Skeletal muscle satellite cell (primary cell): Measurements from ENCODE around the gene CNOT6.

Experiments
- H3K27me3 ChIP-seq: 2 replicates; pipeline ENCODE4 v1.7.0; 2013; ENCODE audit warnings: low read length; ENCODE audit not compliant: control insufficient read depth, insufficient read depth
- H3K36me3 ChIP-seq: 2 replicates; pipeline ENCODE4 v1.7.0; 2013; ENCODE audit warnings: mild to moderate bottlenecking, control low read depth, low read length; ENCODE audit not compliant: insufficient read depth
- H3K4me1 ChIP-seq: 2 replicates; pipeline ENCODE4 v1.7.0; 2013; ENCODE audit warnings: low read length; ENCODE audit not compliant: control insufficient read depth, insufficient read depth
- H3K4me2 ChIP-seq: 2 replicates; pipeline ENCODE4 v1.7.0; 2013; ENCODE audit warnings: mild to moderate bottlenecking, low read length
- H3K4me3 ChIP-seq: 2 replicates; pipeline ENCODE4 v1.7.0; 2013; ENCODE audit warnings: low read length
- H3K9ac ChIP-seq: 2 replicates; pipeline ENCODE4 v1.7.0; 2013; ENCODE audit warnings: mild to moderate bottlenecking, low read depth, low read length, moderate library complexity
- H3K9me3 ChIP-seq: replicated peaks from 2 replicates; pipeline ENCODE4 v1.7.0; 2013; ENCODE audit warnings: mild to moderate bottlenecking, control low read depth, low read length

The CNOT6 gene

DNA sequence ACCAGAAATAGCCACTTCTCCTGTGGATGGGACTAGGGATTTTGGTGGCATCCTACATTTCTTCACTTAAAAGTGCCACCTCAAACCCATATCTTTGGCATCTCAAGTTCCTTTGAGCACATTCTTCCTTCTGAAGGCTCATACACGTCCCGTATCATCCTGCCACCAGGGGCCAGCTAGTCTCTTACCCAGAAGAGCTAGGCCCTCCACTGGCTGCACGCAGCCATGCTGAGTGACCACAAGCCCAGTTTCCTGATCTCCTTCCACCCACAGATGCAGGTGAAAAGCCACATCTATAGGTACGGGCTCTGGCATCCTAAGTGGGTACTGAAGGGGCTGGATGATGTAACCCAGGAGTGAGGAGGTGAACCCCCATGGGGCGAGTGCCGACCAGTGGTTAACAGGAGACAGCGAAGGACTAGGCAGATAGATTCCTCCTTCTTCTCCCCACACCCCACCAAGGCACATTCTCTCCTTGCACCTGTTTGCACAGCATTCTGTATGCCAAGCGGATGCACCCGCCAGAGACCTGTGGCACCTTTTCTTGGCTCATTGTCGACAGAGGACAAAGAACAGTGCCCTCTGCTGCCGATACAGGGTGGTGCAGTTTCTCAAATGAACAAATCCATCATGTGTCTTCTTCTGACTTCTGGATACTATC lies 111.5 kb downstream of the CNOT6 start:
- no peaks in the 10 kb centered on the region for H3K36me3 ChIP-seq

DNA sequence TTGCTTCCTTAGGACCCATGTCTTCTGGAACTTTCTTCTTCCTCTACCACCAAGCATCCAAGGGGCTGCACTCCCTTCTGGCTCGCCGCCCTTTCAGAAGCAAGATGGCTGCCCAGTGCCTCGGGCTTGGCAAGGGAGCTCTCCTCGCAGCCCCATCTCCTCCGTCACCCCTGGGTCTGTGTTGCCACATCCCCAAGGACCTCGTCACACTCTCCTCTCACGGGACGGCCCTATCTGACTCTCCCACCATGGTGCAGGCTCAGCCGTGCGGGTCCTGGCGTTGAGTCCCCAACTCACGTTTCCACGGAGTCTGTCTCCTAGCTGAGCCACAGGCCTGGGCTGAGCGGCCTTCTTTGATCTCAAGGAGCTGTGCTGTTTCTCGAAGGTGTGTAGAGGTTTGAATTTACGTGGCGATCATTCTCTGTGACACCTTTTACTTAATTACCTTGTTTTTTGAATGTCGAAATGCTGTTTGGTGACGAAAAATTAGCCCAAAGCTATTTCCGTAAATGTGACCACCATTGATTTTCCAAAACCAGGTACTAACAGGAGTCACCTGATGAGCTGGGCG lies 112.1 kb downstream of the CNOT6 start:
- peaks cover 17% of the 10 kb centered on the region for H3K27me3 ChIP-seq
- H3K9me3 ChIP-seq: no peaks in the 10 kb centered on the region
- no peak overlapping the region for H3K9ac ChIP-seq
- no peaks in the 10 kb centered on the region for H3K4me1 ChIP-seq
- H3K4me3 ChIP-seq: no peak overlapping the region
- H3K4me2 ChIP-seq: no peak overlapping the region
- no peaks in the 10 kb centered on the region for H3K36me3 ChIP-seq

More for the DNA sequence above, 111.5 kb downstream of the CNOT6 start:
- no peak overlapping the region for H3K4me3 ChIP-seq
- H3K9ac ChIP-seq: no peak overlapping the region
- no peaks in the 10 kb centered on the region for H3K4me1 ChIP-seq
- no peak overlapping the region for H3K4me2 ChIP-seq
- no peaks in the 10 kb centered on the region for H3K9me3 ChIP-seq
- peaks cover 17% of the 10 kb centered on the region for H3K27me3 ChIP-seq

DNA sequence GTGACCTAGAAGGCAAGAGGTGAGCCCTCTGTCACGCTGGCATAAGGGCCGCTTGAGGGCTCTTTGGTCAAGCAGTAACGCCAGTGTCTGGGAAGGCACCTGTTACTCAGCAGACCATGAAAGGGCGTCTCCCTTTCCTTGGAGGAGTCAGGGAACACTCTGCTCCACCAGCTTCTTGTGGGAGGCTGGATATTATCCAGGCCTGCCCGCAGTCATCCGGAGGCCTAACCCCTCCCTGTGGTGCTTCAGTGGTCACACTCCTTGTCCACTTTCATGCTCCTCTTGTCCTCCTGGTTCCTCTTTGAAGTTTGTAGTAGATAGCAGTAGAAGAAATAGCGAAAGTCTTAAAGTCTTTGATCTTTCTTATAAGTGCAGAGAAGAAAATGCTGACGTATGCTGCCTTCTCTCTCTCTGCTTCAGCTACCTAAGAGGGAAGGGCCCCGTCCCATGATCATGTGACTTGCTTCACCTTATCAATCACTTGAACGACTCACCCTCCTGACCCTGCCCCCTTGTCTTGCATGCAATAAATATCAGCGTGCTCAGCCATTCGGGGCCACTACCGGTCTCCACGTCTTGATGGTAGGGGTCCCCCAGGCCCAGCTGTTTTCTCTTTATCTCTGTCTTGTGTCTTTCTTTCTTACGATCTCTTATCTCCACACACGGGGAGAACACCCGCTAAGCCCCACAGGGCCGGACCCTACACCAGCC lies 113.8 kb downstream of the CNOT6 start:
- H3K36me3 ChIP-seq: no peaks in the 10 kb centered on the region
- H3K4me1 ChIP-seq: no peaks in the 10 kb centered on the region
- no peak overlapping the region for H3K9ac ChIP-seq
- peaks cover 5% of the 10 kb centered on the region for H3K27me3 ChIP-seq
- H3K9me3 ChIP-seq: no peaks in the 10 kb centered on the region
- H3K4me2 ChIP-seq: no peak overlapping the region
- H3K4me3 ChIP-seq: no peak overlapping the region

DNA sequence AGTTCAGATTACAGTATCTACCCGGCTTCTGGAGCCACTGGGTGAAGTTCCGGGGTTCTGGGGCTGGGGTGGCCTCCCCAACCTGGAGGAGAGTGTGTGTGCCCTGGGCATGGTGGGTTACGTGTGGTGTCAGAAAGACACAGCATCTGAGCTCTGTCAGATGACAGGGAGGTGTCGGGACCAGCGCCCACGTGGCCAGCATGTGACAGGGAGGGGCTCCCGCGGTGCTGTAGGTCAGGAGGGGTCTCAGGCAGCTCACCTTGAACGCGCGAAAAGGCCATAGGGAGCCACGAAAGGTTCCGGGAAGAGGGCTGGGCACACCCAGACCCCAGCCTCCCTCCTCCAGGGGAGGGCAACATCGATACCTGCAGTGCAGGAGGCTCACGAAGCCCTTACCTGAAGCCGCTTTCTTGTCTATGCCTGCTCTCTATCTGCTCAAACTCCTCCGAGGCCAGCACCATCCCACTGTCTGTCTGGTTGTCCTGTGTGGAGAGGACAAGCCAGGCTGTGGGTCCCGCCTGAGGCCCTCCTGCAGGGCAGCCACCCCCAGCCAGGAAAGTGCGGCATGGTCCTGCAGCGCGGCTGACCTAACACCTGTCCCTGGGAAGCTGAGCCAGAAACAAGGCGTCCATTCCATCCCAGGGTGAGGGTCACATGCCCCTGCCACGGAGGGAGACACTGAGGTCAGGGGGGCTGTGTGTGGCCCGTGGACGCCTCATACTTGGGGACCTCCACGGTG lies 114.6 kb downstream of the CNOT6 start:
- Histone ChIP-seq H3K9me3 (no peaks in the 10 kb centered on the region), H3K4me1 (no peaks in the 10 kb centered on the region), H3K27me3 (peaks cover 5% of the 10 kb centered on the region), H3K4me3 (no peak overlapping the region), H3K4me2 (no peak overlapping the region), H3K9ac (no peak overlapping the region), H3K36me3 (no peaks in the 10 kb centered on the region)

DNA sequence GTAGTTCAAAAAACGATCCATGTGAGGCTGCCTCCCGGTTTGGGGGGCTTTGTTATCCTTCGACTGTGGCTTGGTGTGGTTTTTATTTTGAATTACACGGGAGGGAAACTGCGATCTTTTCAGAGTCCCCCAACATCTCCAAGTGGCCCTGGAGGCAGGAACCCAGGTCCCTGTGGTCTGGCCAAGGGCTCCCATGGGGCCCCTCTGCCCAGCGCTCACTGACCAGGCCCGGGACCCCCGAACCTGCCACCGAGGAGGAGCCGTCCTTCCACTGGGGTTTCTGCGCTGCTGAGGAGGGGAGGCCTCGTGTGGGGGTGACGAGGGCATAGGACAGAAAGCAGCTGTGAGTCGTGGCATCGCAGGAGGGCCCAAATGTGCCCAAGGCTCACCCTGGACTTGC lies 115.2 kb downstream of the CNOT6 start:
- peaks cover under 1% of the 10 kb centered on the region for H3K27me3 ChIP-seq
- H3K36me3 ChIP-seq: no peaks in the 10 kb centered on the region
- no peak overlapping the region for H3K4me2 ChIP-seq
- no peak overlapping the region for H3K4me3 ChIP-seq
- H3K4me1 ChIP-seq: no peaks in the 10 kb centered on the region
- no peak overlapping the region for H3K9ac ChIP-seq
- no peaks in the 10 kb centered on the region for H3K9me3 ChIP-seq

DNA sequence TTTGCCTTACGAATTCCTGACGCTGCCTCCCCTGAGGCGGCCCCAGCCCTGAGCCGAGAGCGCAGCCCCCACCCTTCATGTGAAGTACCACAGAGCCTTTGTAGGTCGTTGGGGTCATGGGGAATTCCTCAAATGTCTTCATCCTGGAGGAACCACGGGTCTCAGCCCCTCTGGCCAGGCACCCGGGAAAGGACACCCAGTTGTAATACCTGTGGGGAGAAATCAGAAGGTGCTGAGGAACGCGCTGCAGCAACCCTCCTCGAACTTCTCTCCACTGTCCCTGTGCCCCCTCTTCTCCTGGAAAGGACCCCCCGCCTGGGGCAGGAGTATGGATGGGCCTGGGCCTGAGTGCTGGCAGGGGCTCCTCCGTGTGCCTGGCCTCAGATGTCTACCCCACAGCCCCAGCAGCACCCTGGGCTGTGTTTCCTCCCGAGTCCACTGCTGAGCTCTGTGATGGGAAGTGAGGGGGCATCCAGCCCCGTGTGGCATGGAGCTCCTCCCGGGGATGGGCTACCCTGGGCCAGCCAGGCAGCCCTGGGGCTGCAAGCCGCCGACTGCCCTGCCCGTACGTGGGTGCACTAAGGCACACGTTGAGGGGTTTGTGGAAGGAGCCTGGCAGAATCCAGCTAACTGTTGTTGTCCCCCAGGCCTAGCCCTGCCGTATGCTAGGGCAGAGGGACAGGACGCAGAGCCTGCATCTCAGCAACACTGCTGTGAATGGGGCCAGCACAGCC lies 115.8 kb downstream of the CNOT6 start:
- H3K4me2 ChIP-seq: no peak overlapping the region
- no peaks in the 10 kb centered on the region for H3K4me1 ChIP-seq
- no peak overlapping the region for H3K4me3 ChIP-seq
- no peaks in the 10 kb centered on the region for H3K27me3 ChIP-seq
- H3K36me3 ChIP-seq: no peaks in the 10 kb centered on the region
- no peak overlapping the region for H3K9ac ChIP-seq
- no peaks in the 10 kb centered on the region for H3K9me3 ChIP-seq

DNA sequence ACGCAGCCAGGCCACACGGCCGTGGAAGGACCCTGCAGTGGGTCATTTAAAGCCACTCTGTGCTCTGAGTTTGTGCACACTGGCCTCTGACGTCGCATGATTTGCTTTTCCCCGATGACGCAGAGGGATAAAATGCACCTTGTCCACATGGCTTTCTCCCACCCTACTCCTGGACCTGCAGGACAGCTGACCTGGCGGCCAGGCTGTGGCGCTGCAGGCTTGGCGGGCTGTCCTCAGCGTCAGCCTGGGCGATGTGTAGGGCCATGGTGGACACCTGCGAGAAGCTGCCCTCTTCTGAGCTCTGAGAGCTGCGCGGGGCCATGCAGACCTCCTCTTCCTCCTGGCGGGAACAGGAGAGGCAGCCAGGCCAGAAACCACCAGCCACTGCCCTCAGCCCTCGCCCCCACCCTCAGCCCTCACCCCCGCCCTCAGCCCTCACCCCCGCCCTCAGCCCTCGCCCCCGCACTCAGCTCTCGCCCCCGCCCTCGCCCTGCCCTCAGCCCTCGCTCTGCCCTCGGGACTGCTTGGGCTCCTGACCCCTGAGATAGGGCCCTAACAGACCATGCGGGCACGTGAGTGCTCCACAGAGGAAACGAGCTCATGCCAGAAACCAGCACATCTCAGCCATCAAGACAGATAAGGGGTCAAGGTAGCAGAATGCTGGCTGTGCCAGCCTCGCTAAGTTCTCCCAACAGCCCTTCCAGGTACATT lies 117.1 kb downstream of the CNOT6 start:
- H3K4me1 ChIP-seq: no peaks in the 10 kb centered on the region
- H3K27me3 ChIP-seq: no peaks in the 10 kb centered on the region
- H3K4me2 ChIP-seq: no peak overlapping the region
- H3K9me3 ChIP-seq: no peaks in the 10 kb centered on the region
- H3K36me3 ChIP-seq: no peaks in the 10 kb centered on the region
- H3K4me3 ChIP-seq: no peak overlapping the region
- H3K9ac ChIP-seq: no peak overlapping the region

DNA sequence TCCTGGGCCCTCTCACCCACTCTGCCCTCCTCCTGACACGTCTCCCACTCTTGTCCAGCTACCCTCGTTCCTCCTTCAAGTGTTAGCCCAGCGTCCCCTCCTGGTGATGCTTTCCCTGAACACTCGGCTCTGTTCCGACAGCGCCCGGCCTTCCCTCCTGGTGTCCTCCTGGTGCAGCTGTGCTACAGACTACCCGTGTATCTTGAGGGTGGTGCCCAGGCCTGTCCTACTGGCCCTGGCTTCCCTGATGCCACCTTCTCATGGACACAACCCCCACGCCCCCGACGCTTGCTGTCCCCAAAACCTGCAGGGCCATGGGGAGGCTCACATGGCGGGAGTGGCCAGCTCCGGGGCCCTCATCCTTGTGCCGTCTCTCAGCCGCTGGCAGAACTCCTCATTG lies 118.5 kb downstream of the CNOT6 start:
- no peaks in the 10 kb centered on the region for H3K36me3 ChIP-seq
- peaks cover 4% of the 10 kb centered on the region for H3K27me3 ChIP-seq
- H3K9me3 ChIP-seq: no peaks in the 10 kb centered on the region
- H3K4me1 ChIP-seq: no peaks in the 10 kb centered on the region
- no peak overlapping the region for H3K4me3 ChIP-seq
- no peak overlapping the region for H3K4me2 ChIP-seq
- H3K9ac ChIP-seq: no peak overlapping the region

DNA sequence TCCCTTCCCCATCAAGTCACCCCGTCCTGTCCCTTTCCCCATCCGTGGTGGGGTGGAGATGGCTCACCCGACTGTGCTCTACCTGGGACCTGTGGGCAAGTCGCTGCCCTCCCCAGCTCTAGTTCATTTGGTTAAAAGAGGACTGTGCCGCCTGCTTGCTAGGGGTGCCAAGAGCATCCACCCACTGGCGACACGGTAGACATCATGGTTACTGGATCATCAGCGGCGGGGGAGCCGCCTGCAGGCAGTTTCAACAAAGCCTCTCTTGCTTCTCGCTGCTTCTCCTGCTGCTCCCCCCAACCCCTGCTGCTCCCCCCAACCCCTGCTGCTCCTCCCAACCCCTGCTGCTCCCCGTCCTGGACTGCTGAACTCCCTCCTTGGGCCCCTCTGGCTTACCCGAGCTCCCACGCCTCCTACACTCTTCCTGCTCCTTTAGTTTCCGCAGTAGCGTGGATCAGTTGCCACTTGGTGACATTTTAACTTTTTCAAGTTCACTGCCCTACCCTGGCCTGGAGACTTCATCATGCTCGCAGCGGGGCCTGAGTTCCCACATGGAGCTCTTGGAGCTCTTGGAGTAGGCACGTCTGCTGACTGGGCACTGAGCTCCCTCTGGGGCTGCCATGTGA lies 119.1 kb downstream of the CNOT6 start:
- H3K9me3 ChIP-seq: no peaks in the 10 kb centered on the region
- H3K4me3 ChIP-seq: no peak overlapping the region
- H3K27me3 ChIP-seq: peaks cover 5% of the 10 kb centered on the region
- H3K36me3 ChIP-seq: no peaks in the 10 kb centered on the region
- no peak overlapping the region for H3K9ac ChIP-seq
- H3K4me2 ChIP-seq: no peak overlapping the region
- no peaks in the 10 kb centered on the region for H3K4me1 ChIP-seq

DNA sequence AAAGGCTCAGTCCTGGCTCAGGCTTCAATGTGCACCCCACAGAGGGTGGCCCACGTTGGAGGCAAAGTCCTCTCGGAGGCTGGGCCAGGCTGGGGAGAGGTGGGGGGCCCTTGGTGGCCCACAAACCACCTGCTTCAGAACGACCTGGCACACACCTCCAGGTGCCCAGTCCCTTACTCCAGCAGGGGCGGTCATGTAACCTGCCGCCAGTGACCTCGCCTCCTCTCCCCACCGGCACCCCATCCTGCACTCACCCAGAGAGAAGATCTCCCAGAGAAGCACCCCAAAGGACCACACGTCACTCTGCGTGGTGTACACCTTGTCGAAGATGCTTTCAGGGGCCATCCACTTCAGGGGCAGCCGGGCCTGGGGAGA lies 119.6 kb downstream of the CNOT6 start:
- Histone ChIP-seq H3K36me3 (no peaks in the 10 kb centered on the region), H3K4me1 (peaks cover 4% of the 10 kb centered on the region), H3K4me2 (no peak overlapping the region), H3K9me3 (no peaks in the 10 kb centered on the region), H3K27me3 (peaks cover 7% of the 10 kb centered on the region), H3K9ac (no peak overlapping the region), H3K4me3 (no peak overlapping the region)
